GM21367 (cell line): Measurements from ENCODE around the gene KCNQ1.

Experiments used
- ATAC-seq: cut with Tn5 transposase; IDR thresholded peaks from one replicate; pipeline ENCODE4 v1.9.1; 2021; ENCODE audit not compliant: unreplicated experiment

The KCNQ1 gene

GRCh38 chr11:2691991-2692875 is 247.4 kb downstream of the KCNQ1 start:
- no peak for ATAC-seq

- ATAC-seq, result no peak
These were observed 248.8 kb downstream of the KCNQ1 start for GRCh38 chr11:2693271-2694261.

GRCh38 chr11:2694495-2694894 is 249.7 kb downstream of the KCNQ1 start:
- no peak for ATAC-seq

- no peak for ATAC-seq
These were observed 250.5 kb downstream of the KCNQ1 start for GRCh38 chr11:2694995-2695939.

GRCh38 chr11:2696455-2696854 is 251.6 kb downstream of the KCNQ1 start:
- no peak for ATAC-seq

GRCh38 chr11:2697866-2698265 is 253.1 kb downstream of the KCNQ1 start:
- ATAC-seq, result no peak

GRCh38 chr11:2698386-2699184 is 253.8 kb downstream of the KCNQ1 start:
- ATAC-seq, result no peak

- ATAC-seq, result no peak
These were observed 254.3 kb downstream of the KCNQ1 start for GRCh38 chr11:2699185-2699530.

GRCh38 chr11:2699531-2700414 is 255.0 kb downstream of the KCNQ1 start, which contains the start of gene KCNQ1OT1:
Gene KCNQ1OT1, minus strand, starts transcription at chr11:2699994.
- peak; percentile 79 for ATAC-seq

GRCh38 chr11:2700415-2701211 is 255.8 kb downstream of the KCNQ1 start:
- ATAC-seq, result no peak

GRCh38 chr11:2701230-2701629 is 256.4 kb downstream of the KCNQ1 start:
- ATAC-seq, result no peak

- no peak for ATAC-seq
These were observed 257.2 kb downstream of the KCNQ1 start for GRCh38 chr11:2701898-2702434.

- ATAC-seq, result no peak
These were observed 258.1 kb downstream of the KCNQ1 start for GRCh38 chr11:2702771-2703362.

GRCh38 chr11:2703363-2704141 is 258.7 kb downstream of the KCNQ1 start:
- no peak for ATAC-seq

- no peak for ATAC-seq
These were observed 259.5 kb downstream of the KCNQ1 start for GRCh38 chr11:2704356-2704755.

- ATAC-seq, result no peak
These were observed 260.2 kb downstream of the KCNQ1 start for GRCh38 chr11:2704896-2705606.
